HG03064 (cell line): Measurements from ENCODE around the gene GHRHR.

ENCODE experiments used
- ATAC-seq: cut with Tn5 transposase; IDR thresholded peaks from one replicate; pipeline ENCODE4 v1.9.1; 2021; ENCODE audit warnings: low read depth; ENCODE audit not compliant: unreplicated experiment

The GHRHR gene

DNA sequence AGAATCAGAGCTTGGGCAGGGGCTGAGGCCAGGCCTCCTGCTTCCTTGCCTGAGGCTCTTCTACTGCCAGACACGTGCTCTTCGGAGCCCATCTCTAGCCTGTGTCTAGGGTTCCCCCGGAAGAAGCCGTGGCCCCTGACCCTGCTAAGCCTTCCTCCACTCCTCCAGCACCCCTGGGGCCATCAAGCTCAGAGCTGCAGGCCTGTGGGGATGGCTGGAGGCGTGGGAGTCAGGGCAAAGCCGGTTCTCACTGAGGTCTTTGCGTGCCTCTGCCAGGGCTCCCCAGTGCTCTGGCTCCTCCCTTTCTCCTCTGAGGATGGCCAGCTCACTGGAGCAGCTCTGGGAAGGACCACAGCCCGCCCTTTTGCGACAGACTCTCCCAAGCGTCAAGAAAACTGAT lies 34.4 kb downstream of the GHRHR start:
- ATAC-seq, result no peak

DNA sequence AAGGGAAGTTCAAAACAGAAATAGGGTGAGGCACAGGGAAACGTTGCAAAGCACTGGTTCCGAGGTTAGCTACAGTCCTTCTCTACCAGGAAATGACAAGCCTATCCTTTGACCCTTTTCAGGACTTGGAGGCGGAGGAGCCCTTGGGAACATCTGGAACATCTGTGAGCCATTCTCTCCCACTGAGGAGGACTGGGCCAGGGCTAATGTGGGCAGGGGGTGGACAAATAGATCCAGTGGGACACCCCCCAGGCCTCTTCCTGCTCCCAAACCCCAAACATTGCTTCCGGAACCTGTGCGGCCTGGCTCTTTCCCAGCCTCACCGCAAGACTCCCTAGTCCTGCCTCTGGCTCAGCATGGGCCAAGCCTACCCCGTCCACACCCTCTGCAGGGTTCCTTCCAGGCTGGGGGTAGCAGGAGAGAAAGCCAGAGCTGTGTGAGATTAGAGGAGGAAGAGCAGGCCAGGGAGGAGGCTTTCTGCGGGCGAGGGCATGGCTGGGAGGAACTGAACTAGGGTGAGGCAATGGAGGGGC lies 36.5 kb downstream of the GHRHR start:
- ATAC-seq, result no peak

GRCh38 chr7:31000779-31001178 lies 37.0 kb downstream of the GHRHR start:
- no peak for ATAC-seq

DNA sequence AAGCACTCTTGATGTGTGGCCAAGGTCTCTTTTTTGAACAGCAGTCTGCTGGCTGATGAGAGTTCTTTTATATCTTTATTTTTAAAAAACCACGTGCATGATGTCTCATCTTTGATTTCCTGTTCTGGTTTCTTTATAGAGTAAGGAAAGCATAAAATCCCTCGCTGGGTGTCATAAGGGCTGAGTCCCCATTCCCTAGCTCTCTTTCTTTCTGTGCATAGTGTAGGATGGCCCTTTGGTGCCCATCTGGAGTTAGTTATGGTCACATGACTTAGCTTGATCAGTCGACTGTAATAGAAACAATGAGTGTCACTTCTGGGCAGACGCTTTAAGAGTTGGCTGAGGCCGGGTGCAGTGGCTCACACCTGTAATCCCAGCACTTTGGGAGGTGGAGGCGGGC lies 38.5 kb downstream of the GHRHR start:
- no peak for ATAC-seq

DNA sequence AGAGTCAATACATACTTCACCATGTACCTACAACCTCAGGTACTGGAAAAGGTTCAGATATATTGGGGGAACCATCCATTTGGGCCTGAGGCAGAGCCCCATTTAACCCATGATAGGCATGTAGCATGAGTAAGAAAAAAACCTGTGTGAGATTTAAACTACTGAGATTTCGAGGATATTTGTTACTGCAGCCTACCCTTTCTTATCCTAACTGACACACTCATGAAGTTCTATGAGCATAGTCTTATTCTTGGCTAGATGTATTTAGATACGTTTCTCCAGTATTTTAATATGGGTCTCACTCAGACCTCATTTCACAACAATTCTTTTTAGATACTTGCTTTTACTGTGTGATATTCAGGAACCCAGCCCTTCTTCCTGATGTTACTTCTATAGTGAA lies 39.3 kb downstream of the GHRHR start:
- ATAC-seq, result no peak

DNA sequence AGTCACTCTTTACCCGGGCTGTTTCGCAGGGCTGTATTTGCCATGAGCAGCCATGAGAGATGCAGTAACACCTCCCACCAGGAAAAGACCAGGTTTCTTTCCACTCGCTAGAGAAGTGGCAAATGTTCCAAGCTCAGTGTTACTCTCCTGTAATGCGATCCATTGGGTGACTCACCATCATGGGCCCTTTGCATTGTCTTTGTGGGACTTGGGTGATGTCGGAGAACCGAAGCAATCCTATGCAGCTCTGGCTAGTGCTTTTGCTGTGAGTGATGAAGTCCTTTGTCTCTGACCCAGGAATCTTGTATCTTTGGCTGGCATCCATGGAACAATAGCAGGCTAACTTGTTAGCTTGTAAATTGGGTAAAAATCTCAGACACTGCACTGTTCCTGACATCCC lies 40.0 kb downstream of the GHRHR start:
- no peak for ATAC-seq

DNA sequence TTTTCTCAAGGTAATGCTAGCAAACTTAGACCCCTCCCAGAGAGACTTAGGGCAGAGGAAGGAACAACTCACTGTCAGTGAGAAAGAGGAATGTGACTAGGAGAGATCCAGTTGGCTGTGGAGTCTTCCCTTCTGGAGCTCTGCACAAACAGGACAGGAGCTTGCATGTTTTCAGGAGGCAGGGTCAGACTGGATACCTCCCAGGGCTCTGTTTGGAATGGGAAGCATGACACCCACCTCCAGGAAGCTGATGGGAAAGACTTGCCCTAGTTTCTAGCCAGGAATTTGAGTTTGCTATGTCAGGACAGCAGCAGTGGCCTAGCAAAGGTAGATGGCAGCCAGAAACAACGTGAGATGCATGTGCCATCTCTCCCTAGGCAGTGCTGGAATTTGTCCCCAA lies 40.6 kb downstream of the GHRHR start:
- ATAC-seq, result no peak

DNA sequence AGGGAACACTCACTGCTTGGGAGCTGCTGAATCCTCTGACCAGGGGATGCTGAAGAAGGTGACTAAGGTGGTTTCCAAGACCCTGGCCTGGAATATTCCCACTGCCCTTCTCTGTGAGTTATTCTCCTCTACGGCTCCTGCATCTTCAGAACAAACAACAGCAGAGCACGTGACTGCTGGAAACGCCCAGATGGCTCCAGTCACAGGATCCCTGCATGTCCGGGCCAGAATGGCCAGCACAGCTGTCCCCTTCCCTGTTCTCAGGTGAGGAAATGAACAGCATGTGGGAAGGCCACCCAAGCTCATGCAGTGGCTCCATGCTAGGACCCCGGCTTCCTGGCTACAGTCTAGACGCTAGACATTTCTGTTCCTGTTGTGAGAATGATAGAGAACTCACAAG lies 43.1 kb downstream of the GHRHR start:
- ATAC-seq, result no peak

DNA sequence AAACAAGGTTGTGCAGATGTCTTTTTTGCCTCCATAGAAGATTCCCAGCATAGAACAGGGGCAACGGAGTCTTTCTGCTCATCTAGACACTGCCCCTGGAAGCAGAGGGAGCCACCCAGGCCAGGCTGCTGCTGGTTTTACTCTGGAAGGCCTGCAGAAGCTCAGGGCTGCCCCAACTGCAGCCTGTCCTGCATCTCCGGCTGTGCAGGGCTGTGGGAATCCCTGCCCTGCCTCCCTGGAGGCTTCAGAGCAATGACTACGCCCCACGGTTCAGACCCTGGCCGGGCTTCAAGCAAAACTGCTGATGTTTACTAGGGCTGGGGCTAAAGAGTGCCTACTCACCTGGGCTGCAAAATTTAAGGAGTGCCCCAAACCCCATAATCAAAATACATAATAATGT lies 43.9 kb downstream of the GHRHR start:
- no peak for ATAC-seq

DNA sequence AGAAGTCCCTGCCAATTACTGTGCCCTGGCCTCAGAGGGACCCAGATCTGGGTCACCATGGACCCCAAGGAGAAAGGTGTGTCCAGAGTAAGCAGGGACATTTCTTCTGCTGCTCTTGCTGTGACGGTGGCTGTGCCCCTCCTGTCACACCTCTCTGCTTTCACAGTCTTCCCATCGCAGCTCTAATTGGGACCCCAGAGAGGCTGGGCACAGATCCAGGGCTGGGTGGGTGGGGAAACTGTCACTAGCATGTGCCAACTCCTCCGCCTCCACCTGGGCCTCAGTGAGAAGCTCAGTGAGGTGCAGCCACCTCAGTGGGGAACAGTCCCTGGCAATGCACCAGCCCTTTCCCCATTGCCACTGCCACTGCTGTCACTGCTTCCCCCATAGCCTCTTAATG lies 51.1 kb downstream of the GHRHR start:
- no peak for ATAC-seq

DNA sequence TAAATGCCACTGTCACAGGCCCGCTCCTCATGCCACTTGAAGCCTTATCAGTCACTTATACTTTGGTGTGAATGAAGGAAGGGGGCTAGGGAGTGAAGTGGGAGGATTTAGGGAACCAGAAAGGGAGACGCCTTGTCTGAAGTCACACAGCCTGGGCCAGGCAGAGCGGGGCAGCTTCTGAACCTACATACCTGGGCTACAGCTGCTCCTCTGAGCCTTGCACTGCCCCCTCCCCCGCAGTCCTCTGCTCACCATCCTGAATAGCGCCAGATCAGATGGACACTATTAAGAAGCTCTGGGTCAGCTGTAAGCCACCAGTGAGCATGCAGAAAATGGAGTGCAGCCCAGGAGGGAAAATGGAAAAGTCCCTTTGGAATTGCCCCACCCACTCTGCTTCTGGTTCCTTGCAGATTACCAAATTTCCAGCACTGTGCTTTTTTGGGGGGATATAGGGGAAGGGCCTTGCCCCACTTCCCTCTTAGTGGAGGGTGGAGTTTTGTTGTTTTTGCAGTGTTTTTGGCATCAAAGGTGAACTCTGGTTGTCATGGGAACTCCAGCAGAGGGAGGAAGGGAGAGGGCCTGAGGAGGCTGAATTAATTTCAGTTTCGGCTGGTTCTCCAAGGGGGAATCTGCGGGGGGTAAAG lies 53.4 kb downstream of the GHRHR start:
- no peak for ATAC-seq

DNA sequence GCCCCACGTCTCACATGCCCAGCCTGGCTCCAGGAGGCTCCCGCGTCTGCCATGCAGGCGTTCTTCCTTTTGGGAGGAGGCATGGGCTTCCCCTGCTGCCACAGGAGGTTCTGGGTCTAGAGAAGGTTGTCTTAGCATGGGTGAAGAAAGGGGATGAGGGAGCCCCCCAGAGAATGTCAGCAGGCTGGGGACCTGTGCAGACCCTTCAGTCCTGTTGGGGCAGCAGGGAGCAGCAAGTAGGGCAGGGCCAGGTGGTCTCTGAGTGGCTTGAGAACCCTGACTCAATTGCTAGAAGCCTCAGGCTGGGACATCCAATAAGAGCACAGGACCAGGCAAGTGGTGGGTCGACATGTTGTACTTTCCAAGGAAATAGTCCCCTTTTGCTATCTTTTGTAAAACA lies 54.0 kb downstream of the GHRHR start:
- ATAC-seq, result no peak

DNA sequence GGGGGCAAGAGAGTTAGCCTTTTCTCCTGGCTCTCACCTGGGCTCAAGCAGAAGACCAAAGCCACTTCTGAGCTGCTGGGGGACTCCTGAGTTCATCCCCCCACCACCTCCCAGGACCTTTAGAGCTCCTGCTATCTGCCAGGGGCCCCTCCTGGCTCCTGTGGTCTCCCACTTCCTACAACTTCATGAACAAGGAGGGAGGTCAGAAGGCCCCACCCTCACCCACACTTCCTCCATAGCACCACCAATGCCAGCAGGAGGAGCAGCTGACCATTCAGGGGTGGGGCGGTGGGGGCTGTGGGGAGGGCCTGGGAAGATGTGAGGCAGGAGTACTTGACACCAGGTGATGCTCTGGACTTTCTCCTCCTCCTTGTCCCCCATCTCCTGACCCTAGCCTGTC lies 55.8 kb downstream of the GHRHR start:
- no peak for ATAC-seq

- no peak for ATAC-seq
Measured at GRCh38 chr7:31020161-31020560, 56.4 kb downstream of the GHRHR start.

DNA sequence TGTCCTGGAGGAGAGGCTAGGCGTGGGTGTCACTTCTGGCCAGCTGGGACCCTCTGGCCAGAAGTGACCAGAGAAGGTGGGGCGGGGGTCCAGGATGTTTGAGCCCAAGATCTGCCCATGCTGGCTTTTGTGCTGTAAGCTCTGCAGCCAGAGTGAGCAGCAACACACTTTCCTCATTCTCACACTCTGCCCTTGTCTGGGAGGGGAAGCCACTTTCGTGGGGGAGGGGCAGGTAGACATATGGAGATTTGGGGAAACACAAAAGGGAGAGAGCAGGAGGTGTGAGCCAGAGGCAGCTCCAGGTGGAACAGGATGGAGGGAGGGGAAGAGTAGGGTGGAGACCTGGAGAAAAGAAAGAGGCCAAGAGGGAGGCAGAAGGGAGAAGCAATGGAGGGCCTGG lies 56.9 kb downstream of the GHRHR start:
- no peak for ATAC-seq

DNA sequence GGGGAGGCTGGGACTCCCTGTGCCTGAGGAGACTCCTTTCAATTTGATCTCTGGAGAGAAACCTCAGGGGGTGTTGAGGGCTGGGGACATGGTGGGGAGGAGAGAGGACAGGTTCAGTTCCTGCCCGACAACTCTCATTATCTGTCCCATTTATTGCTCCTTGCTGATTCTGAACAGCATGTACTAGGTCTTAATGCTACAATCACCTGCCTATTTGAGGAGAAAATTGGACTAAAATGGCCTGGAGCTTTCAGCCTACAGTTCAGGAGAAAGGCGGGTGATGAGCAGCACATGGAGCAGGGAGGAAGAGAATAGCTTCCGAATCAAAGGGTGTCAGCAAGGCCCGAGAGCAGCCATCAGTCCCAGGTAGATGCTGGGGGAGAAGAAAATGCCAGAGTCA lies 58.4 kb downstream of the GHRHR start:
- no peak for ATAC-seq

DNA sequence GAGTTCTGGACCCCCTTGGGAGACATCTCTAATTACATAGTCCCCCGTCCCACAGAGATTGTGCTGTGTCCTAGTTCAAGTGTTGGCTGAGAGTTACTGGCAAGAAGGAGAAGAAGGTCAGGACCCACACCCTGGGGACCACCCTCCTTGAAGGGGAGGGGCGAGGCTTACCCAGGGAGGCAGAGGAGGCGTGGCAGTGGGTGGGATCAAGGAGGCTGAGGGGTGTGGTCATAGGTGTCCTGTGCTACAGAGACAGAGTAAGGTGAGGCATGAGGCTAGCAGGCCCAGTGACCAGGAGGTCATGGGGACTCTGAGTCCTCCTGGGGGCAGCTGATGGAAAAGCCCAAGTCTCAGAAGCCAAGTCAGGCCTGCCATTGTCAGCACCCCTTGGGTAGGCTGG lies 59.0 kb downstream of the GHRHR start:
- no peak for ATAC-seq

- ATAC-seq, result no peak
Measured at GRCh38 chr7:31023877-31024276, 60.1 kb downstream of the GHRHR start.

DNA sequence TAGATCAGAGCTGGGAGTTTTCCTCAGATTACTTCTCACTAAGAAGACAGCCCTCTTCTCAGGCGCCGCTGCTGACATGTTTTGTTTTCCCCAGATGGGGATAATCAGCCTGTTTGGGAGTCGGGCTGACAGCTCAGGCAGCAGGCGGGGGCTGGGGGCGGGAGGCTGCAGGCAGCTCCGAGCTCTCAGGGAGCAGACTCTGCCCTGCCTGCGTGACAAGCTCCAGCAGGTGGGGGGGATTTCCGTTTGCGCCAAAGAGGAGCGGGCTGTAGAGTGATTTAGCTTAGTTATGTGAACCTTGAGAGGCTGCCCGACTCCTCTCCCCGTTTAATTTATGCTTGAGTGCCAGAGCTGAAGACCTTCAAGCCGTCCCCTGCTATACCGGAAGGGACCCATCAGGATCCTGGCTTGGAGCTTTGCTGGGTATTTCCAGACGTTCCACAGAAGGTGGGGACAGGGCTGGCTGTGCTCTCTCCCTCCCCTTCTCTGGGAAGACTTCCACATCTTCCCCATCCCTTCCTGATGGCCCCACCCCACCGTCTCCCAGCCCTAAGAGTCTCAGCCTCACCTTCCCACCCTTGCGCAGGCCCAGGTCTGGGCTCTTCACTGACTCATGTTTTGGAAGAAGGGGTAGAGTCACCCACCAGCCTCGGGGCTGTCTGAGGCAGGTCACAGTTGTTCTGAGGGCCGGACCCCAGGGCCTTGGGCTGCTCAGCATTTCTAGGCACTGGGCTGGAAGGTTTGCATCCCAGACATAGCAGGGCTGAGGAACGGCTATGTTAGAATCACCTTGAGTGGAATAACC lies 63.6 kb downstream of the GHRHR start:
- no peak for ATAC-seq

DNA sequence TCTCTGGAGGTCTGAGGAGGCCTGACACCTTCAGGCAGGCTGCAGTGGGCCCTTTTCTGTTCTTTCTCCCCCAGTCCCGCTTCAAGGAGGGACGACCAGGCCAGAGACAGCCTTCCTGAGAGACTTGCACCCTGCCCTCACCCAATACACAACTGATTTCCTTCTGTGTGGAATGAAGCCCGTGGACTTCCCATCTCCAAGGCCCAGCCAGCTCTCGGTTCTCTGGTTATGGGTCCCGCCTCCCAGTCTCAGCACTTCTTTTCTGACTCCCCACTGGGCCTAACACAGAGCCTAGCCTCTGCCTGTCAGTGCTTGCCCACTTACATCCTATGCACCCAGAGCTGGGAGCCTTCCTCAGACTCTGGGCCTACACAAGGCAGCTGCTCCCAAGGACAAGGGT lies 64.3 kb downstream of the GHRHR start:
- no peak for ATAC-seq

GRCh38 chr7:31028417-31028992 lies 64.8 kb downstream of the GHRHR start:
- no peak for ATAC-seq
